Upper lobe of left lung (tissue), 6 donors: ENCODE data around the gene SNCB. TPM values are rescaled to one million over a fixed set of nuclear protein-coding genes. Genes with fewer than 3 reads are reported as not detected.
"Not testable (repeated sequence)": the region's sequence is repeated elsewhere in the genome, so short reads cannot be mapped to it uniquely, and the experiment has no call there.

ENCODE experiments used
- ATAC-seq, 2 donors: fragments of 200-7000 bp; cut with Tn5 transposase; one replicate each; pipeline ENCODE4 v1.9.1; 2022; ENCODE audit warnings: mild to moderate bottlenecking in 2 of 2, moderate library complexity in 2 of 2; ENCODE audit not compliant: low FRiP score in 2 of 2
- DNase-seq, 2 donors: peaks; one replicate each; pipeline ENCODE4 v3.0.0-alpha.2; 2019 to 2020
- H3K27ac ChIP-seq, 4 donors: fragments of 200-600 bp; sonication (generic); one replicate each; pipeline ENCODE4 v1.5.1; 2016 to 2019
- H3K27me3 ChIP-seq, 4 donors: fragments of 200-600 bp; sonication (generic); one replicate each; pipeline ENCODE4 v1.5.1; 2017 to 2019
- H3K36me3 ChIP-seq, 4 donors: fragments of 200-600 bp; sonication (generic); one replicate each; pipeline ENCODE4 v1.5.1; 2016 to 2019
- H3K4me1 ChIP-seq, 4 donors: fragments of 200-600 bp; sonication (generic); one replicate each; pipeline ENCODE4 v1.5.1; 2018 to 2019
- H3K4me3 ChIP-seq, 4 donors: fragments of 200-600 bp; sonication (generic); one replicate each; pipeline ENCODE4 v1.5.1; 2017 to 2019; ENCODE audit warnings: mild to moderate bottlenecking in 2 of 4, moderate library complexity in 1 of 4
- H3K9me3 ChIP-seq, 4 donors: fragments of 200-600 bp; sonication (generic); one replicate each; pipeline ENCODE4 v1.5.1; 2018 to 2019
- EP300 ChIP-seq, 4 donors: sonication (generic); formaldehyde crosslinking; IDR thresholded peaks; one replicate each; pipeline ENCODE4 v1.5.1; 2017; ENCODE audit warnings: antibody characterized with exemption in 4 of 4, control low read depth in 2 of 4
- POLR2A ChIP-seq, 4 donors: fragments of 450-650 bp; IDR thresholded peaks; one replicate each; pipeline ENCODE4 v1.5.1; 2016 to 2017; ENCODE audit warnings: antibody characterized with exemption in 4 of 4, mild to moderate bottlenecking in 2 of 4
- POLR2AphosphoS5 ChIP-seq, 2 donors: sonication (generic); formaldehyde crosslinking; IDR thresholded peaks; one replicate each; pipeline ENCODE4 v1.5.1; 2017; ENCODE audit warnings: antibody characterized with exemption in 2 of 2
- WGBS, 2 donors: methylation state at CpG; one replicate each; pipeline ENCODE4 v1.1.5; 2017 to 2018; 5-methylcytosine and 5-hydroxymethylcytosine counted together
- total RNA-seq, 6 donors: library from RNA; depleted of rRNA in 4 of 6; stranded (reverse); fragments of >200 nt in 4 of 6; gene quantifications; one replicate each; pipeline versions ENCODE4 v1.1.0 to v1.2.1, GENCODE V29; 2016 to 2021
- TF ChIP-seq, protein P1 (sequence below), 6 experiments: fragments of 450-650 bp in 4 of 6; fragments of 200-600 bp in 2 of 6; sonication (generic) in 2 of 6; IDR thresholded peaks; one replicate each; pipeline ENCODE4 v1.5.1; 2016 to 2019; ENCODE audit warnings: antibody characterized with exemption in 6 of 6
- donor health status: DM: no; HTN: no; CAD: no; lungs with moderate emphysema.
- donor health status: DM: no; HTN: yes; CAD: no; lungs with severe emphysema.

SNCB gene
- total RNA-seq, 6 donors from 2014 or later: not detected

DNA sequence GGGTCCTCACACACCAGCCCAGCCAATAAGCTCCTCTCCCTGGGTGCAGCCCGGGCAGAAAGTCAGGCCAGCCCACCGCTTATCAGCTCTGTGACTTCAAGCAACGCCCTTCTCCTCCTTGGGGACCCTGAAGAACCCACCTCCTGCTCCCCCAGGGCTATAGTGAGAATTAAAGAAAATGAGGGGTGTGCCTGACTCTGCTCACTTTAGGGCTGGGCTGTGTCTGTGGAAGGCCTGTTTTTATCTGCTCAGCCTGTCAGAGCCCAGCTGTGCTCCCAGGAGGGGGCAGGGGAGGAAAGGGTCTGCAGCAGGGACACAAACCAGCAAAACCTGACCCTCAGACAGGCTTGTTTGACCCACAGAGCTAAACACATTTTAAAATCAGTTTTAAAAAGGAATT, 24.3 kb downstream of the SNCB start:
- peaks cover 6 to 20% (median 11%) of the 10 kb centered on the region in 4 donors for H3K4me1 ChIP-seq
- TF ChIP-seq, protein P1, sequence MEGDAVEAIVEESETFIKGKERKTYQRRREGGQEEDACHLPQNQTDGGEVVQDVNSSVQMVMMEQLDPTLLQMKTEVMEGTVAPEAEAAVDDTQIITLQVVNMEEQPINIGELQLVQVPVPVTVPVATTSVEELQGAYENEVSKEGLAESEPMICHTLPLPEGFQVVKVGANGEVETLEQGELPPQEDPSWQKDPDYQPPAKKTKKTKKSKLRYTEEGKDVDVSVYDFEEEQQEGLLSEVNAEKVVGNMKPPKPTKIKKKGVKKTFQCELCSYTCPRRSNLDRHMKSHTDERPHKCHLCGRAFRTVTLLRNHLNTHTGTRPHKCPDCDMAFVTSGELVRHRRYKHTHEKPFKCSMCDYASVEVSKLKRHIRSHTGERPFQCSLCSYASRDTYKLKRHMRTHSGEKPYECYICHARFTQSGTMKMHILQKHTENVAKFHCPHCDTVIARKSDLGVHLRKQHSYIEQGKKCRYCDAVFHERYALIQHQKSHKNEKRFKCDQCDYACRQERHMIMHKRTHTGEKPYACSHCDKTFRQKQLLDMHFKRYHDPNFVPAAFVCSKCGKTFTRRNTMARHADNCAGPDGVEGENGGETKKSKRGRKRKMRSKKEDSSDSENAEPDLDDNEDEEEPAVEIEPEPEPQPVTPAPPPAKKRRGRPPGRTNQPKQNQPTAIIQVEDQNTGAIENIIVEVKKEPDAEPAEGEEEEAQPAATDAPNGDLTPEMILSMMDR (IDR thresholded peaks at IDR 0.05): no peak
- TF ChIP-seq POLR2AphosphoS5 (IDR thresholded peaks at IDR 0.05) (no peak), POLR2A (IDR thresholded peaks at IDR 0.05) (no peak), EP300 (IDR thresholded peaks at IDR 0.05) (no peak)
- no peaks in the 10 kb centered on the region for H3K9me3 ChIP-seq
- 57 to 72% methylated on average over 2 to 3 of the region's 3 CpGs for WGBS, 2 donors
- DNase-seq (no peak), ATAC-seq (no peak)
- no peaks in the 10 kb centered on the region for H3K36me3 ChIP-seq
- peaks cover 0 to 5% (median 1%) of the 10 kb centered on the region in 4 donors for H3K27me3 ChIP-seq
- no peak overlapping the region for H3K4me3 ChIP-seq
- H3K27ac ChIP-seq: no peak overlapping the region

GRCh38 chr5:176603091-176603490, 27.2 kb downstream of the SNCB start:
- Histone ChIP-seq H3K27ac (no peak overlapping the region), H3K9me3 (no peaks in the 10 kb centered on the region), H3K4me1 (no peaks in the 10 kb centered on the region), H3K27me3 (no peaks in the 10 kb centered on the region), H3K36me3 (no peaks in the 10 kb centered on the region), H3K4me3 (no peak overlapping the region)
- TF ChIP-seq, protein P1 (IDR thresholded peaks at IDR 0.05): no peak
- no peak for TF ChIP-seq POLR2AphosphoS5 (IDR thresholded peaks at IDR 0.05)
- no peak for TF ChIP-seq POLR2A (IDR thresholded peaks at IDR 0.05)
- no peak for TF ChIP-seq EP300 (IDR thresholded peaks at IDR 0.05)
- ATAC-seq (no peak), DNase-seq (no peak)
- 20 to 29% methylated on average over 2 of the region's 2 CpGs for WGBS, 2 donors

DNA sequence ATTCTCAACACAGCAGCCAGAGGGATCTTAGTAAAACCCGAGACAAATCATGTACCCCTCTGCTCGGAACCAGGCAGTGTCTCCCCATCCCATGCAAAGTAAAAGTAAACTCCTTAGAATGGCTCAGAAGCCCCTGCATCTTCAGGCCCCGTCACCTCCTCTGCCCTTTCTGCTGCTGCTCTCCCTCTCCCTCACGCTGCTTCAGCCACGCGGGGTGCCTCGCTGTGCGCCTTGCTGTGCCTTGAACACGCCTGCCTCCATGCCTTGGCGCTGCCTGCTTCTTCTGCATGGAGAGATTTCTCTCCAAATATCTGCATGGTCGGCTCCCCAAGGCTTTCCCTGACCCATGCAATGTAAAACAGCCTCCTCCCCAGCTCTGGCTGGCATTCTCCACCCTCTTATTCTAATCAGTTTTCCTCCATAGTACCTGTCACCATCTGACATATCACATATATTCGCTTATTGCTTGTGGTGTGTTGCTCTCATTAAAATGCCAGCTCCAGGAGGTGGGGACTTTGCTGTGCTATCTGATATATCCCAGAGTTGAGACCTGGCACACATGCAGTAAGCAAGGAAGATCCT, 28.3 kb downstream of the SNCB start:
- Histone ChIP-seq H3K9me3 (no peaks in the 10 kb centered on the region), H3K27me3 (peaks cover 0 to 4% (median 0%) of the 10 kb centered on the region in 4 donors), H3K27ac (no peak overlapping the region), H3K36me3 (no peaks in the 10 kb centered on the region), H3K4me1 (peaks cover 0 to 5% (median 4%) of the 10 kb centered on the region in 4 donors), H3K4me3 (no peak overlapping the region)
- WGBS, 2 donors: 74 to 79% methylated on average over 12 of the region's 12 CpGs
- no peak for ATAC-seq
- no peak for TF ChIP-seq EP300 (IDR thresholded peaks at IDR 0.05)
- no peak for TF ChIP-seq POLR2A (IDR thresholded peaks at IDR 0.05)
- no peak for TF ChIP-seq POLR2AphosphoS5 (IDR thresholded peaks at IDR 0.05)
- TF ChIP-seq, protein P1 (IDR thresholded peaks at IDR 0.05): no peak
- no peak for DNase-seq

DNA sequence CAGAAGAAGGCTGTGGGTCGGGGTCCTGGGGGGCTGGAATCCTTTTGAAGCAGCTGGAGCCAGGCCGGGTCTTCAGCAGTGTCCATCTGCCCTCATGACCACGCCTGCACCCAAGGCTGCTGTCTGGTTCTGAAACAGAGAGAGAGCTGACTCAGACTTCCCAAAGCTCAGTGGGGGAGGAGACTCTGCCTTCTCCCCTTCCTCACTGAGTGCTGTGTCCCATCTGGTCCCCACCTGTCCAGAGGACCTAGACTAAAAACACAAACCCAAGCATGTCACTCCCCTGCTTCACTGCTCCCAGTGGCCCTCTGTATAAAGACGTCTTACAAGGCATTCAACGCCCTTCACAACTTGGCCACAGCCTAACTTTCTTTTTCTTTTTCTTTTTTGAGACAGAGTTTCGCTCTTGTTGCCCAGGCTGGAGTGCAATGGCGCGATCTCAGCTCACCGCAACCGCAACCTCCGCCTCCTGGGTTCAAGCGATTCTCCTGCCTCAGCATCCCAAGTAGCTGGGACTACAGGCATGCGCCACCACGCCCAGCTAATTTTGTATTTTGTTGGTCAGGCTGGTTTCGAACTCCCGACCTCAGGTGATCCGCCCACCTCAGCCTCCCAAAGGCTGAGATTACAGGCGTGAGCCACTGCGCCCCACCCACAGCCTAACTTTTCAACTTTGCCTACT, 30.4 kb downstream of the SNCB start:
- not testable (repeated sequence) for H3K4me3 ChIP-seq, H3K27me3 ChIP-seq, H3K36me3 ChIP-seq, H3K9me3 ChIP-seq, H3K27ac ChIP-seq, ATAC-seq, DNase-seq
- peaks cover 4 to 13% (median 9%) of the 10 kb centered on the region in 4 donors for H3K4me1 ChIP-seq
- WGBS, 2 donors: 90 to 95% methylated on average over 18 to 19 of the region's 19 CpGs

- DNase-seq: no peak
- TF ChIP-seq POLR2A (IDR thresholded peaks at IDR 0.05): no peak
- TF ChIP-seq POLR2AphosphoS5 (IDR thresholded peaks at IDR 0.05): no peak
- TF ChIP-seq, protein P1 (IDR thresholded peaks at IDR 0.05): no peak
- no peak for TF ChIP-seq EP300 (IDR thresholded peaks at IDR 0.05)
- WGBS, 2 donors: 77 to 91% methylated on average over 17 to 34 of the region's 47 CpGs
- no peaks in the 10 kb centered on the region for H3K36me3 ChIP-seq
- no peak for ATAC-seq
- H3K27ac ChIP-seq: no peak overlapping the region
- peak overlapping the region in 3 of 4 donors; percentile 34 to 43 (median 41) for H3K4me3 ChIP-seq
- no peaks in the 10 kb centered on the region for H3K9me3 ChIP-seq
- peaks cover 0 to 5% (median 0%) of the 10 kb centered on the region in 4 donors for H3K27me3 ChIP-seq
- H3K4me1 ChIP-seq: peaks cover 4 to 13% (median 9%) of the 10 kb centered on the region in 4 donors
Observed at GRCh38 chr5:176597417-176598389, 32.6 kb downstream of the SNCB start.
